ENCODE measurements around the gene C1QTNF8. TPM values are rescaled to one million over a fixed set of nuclear protein-coding genes. Genes with fewer than 3 reads are reported as not detected.
"Not testable (repeated sequence)": the region's sequence is repeated elsewhere in the genome, so short reads cannot be mapped to it uniquely, and the experiment has no call there.

Gene C1QTNF8
- total RNA-seq, 2 donors from 2014 or later, result 0.34 TPM; not detected in 1

DNA sequence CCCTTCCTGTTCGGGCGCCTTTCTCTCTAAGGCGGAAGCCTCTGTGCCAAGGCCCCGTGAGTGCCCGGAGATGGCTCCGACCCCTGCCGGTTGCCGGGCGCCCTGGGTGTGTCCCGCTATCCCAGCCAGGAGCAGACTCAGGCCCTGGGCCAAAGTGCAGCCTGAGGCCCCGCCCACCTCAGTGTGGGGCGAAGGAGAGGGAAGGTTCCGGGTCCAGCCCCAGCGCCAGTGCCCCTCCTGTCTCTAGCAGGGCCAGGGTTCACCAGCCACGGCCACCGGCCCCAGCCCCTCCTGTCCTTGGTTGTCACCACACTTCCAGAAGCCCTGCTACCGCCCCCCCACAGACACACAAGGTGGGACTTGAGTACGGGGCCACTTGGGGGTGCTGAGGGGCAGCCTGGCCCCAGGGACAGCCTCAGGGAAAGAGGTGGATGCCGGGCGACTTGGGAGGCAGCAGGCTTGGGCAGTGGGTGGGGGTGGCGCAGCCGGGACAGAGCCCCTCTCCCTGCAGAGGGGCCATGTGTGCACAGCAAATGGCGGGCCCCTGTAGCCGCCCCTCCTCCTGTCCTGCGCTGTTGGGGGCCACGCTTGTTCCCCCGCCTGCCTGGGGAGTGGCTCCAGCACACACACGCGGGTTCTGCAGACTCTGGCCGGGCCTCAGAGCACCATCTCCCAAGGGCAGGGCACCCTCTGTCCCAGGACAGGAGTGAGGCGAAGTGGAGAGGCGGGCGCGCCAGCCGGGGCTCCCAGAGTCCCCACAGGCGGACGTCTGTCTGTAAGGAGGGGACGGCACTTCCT lies 6.0 kb downstream of the C1QTNF8 start:
- 16% methylated on average over 38 of the region's 38 CpGs for WGBS
- no peak overlapping the region for H3K27ac ChIP-seq
- H3K4me1 ChIP-seq (replicated peaks), result peaks cover 12% of the 10 kb centered on the region
- intact Hi-C loops (cut with DNase I), result no loop called here
- H3K9me3 ChIP-seq, result no peaks in the 10 kb centered on the region
- peak; percentile 54 for DNase-seq (ENCODE audit: low spot score)
- no peaks in the 10 kb centered on the region for H3K27me3 ChIP-seq (replicated peaks; ENCODE audit: insufficient read depth)
- TF ChIP-seq POLR2A (IDR thresholded peaks at IDR 0.05) (no peak), POLR2AphosphoS5 (IDR thresholded peaks at IDR 0.05) (peak; percentile 19)
- TF ChIP-seq, protein P1, sequence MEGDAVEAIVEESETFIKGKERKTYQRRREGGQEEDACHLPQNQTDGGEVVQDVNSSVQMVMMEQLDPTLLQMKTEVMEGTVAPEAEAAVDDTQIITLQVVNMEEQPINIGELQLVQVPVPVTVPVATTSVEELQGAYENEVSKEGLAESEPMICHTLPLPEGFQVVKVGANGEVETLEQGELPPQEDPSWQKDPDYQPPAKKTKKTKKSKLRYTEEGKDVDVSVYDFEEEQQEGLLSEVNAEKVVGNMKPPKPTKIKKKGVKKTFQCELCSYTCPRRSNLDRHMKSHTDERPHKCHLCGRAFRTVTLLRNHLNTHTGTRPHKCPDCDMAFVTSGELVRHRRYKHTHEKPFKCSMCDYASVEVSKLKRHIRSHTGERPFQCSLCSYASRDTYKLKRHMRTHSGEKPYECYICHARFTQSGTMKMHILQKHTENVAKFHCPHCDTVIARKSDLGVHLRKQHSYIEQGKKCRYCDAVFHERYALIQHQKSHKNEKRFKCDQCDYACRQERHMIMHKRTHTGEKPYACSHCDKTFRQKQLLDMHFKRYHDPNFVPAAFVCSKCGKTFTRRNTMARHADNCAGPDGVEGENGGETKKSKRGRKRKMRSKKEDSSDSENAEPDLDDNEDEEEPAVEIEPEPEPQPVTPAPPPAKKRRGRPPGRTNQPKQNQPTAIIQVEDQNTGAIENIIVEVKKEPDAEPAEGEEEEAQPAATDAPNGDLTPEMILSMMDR (IDR thresholded peaks at IDR 0.05), result peak in 2 of 4 experiments; percentile 51 to 54
- H3K4me3 ChIP-seq, result peak overlapping the region in 1 of 2 donors; percentile 19
- no peaks in the 10 kb centered on the region for H3K36me3 ChIP-seq

DNA sequence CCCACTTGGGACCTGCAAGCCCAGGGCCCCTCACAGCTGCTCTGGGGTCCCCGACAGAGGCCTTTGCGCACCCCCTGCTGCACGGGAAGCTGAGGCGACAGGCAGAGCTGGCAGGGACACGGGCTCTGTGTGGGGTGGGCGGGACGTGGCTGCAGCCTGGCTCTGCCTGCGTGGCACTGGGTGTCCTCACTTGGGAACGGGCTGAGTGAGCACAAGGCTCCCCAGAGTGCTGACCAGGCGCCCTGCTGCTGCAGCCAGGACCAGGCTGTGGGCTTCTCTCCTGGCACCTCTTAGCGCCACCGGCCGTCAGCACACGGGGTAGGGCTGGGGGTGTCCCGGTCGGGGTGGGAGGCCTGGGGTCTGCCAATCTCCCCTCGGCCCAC lies 6.6 kb downstream of the C1QTNF8 start:
- TF ChIP-seq POLR2AphosphoS5 (IDR thresholded peaks at IDR 0.05) (no peak), POLR2A (IDR thresholded peaks at IDR 0.05) (no peak)
- TF ChIP-seq, protein P1 (IDR thresholded peaks at IDR 0.05), result no peak
- Histone ChIP-seq H3K9me3 (no peaks in the 10 kb centered on the region), H3K27me3 (replicated peaks; ENCODE audit: insufficient read depth) (no peaks in the 10 kb centered on the region), H3K36me3 (no peaks in the 10 kb centered on the region), H3K4me3 (peak overlapping the region in 1 of 2 donors; percentile 19), H3K27ac (no peak overlapping the region), H3K4me1 (replicated peaks) (peaks cover 12% of the 10 kb centered on the region)
- no peak for DNase-seq (ENCODE audit: low spot score)
- intact Hi-C loops (cut with DNase I), result no loop called here
- 27% methylated on average over 13 of the region's 17 CpGs for WGBS

DNA sequence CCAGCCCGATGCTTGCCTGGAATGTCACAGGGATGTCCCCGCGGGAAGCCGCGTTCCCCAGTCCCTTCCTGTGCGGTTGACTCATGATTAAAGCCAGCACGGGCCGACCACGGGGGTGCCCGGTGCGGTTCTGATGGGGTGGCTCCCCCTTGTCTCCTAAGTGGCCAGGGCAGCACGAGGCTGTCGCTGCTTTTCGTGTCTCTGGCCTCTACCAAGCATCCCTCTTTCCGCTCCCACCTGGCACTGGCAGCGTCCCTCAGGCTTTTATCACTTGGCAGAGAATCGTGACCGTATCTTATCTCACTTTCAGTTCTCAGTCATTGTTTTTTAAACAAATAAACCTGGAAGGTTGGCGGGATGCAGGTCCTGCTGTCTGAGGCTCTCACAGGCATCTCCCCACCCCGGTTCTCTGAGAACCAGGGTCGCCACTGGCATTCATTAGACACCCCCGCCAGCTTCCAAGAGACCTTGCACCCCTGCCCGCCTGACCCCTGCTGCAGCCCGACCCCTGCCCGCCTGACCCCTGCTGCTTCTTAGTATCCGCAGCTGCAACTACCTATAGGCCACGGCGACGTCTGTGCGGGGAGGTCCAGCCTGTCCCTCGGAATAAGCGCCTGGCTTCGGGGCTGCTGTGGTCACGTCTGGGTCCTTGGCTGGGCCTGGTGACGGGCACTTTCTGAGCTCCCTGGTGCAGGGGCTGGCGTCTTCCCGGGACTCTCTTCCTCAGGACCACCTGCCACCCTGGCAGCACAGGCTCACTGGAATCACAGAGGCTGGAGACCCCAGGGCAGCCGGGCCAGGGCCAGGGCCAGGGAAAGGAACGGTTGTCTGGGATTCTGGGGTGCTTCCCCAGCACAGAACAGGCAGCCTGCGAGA lies 7.5 kb downstream of the C1QTNF8 start:
- intact Hi-C loops (cut with DNase I), result no loop called here
- no peak for DNase-seq (ENCODE audit: low spot score)
- Histone ChIP-seq H3K27ac (no peak overlapping the region), H3K4me1 (replicated peaks) (peaks cover 12% of the 10 kb centered on the region), H3K36me3 (no peaks in the 10 kb centered on the region), H3K4me3 (no peak overlapping the region), H3K9me3 (no peaks in the 10 kb centered on the region), H3K27me3 (replicated peaks; ENCODE audit: insufficient read depth) (no peaks in the 10 kb centered on the region)
- no peak for TF ChIP-seq POLR2A (IDR thresholded peaks at IDR 0.05)
- 53% methylated on average over 40 of the region's 40 CpGs for WGBS

DNA sequence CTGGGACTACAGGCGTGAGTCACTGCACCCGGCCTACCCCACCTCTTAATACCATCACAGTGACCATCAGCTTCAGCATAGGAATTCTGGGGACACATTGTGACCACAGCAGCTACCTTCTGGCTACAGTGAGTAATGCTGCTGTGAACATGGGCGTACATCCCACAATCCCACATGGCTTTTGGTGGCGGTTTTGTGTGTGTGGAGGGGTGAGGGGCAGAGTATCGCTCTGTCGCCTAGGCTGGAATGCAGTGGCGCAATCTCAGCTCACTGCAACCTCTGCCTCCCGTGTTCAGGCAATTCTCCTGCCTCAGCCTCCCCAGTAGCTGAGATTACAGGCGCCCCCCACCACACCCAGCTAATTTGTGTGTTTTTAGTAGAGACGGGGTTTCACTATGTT lies 9.6 kb downstream of the C1QTNF8 start:
- H3K27ac ChIP-seq; DNase-seq (ENCODE audit: low spot score); intact Hi-C loops (cut with DNase I); H3K36me3 ChIP-seq; H3K27me3 ChIP-seq (replicated peaks; ENCODE audit: insufficient read depth); H3K9me3 ChIP-seq; H3K4me3 ChIP-seq: not testable (repeated sequence)
- 83% methylated on average over 10 of the region's 10 CpGs for WGBS
- peaks cover 14% of the 10 kb centered on the region for H3K4me1 ChIP-seq (replicated peaks)

DNA sequence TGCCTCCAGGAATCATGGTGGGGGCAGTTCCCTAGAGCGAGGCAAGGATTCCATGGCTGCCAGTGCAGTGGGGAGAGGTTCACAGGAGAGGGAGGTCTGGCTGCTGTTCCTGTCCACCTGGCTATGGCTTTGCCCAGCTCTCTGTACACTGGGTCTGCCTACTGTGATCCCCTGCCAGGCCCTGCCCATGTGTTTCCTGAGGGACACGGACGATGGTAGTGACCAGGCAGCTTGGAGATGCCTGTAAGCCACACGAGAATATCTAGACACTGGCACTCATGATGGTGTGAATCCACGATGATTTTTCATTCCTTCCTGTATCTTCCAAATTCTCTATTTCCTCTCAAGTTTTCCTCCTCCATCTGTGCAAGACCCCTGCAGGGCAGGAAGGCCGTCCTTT lies 11.1 kb downstream of the C1QTNF8 start:
- intact Hi-C loops (cut with DNase I), result no loop called here
- no peak overlapping the region for H3K4me3 ChIP-seq
- H3K4me1 ChIP-seq (replicated peaks), result peaks cover 20% of the 10 kb centered on the region
- H3K9me3 ChIP-seq, result no peaks in the 10 kb centered on the region
- H3K27ac ChIP-seq, result no peak overlapping the region
- 98% methylated on average over 6 of the region's 6 CpGs for WGBS
- no peaks in the 10 kb centered on the region for H3K36me3 ChIP-seq
- no peaks in the 10 kb centered on the region for H3K27me3 ChIP-seq (replicated peaks; ENCODE audit: insufficient read depth)
- TF ChIP-seq POLR2AphosphoS5 (IDR thresholded peaks at IDR 0.05) (no peak), POLR2A (IDR thresholded peaks at IDR 0.05) (no peak)
- TF ChIP-seq, protein P1 (IDR thresholded peaks at IDR 0.05), result no peak
- no peak for DNase-seq (ENCODE audit: low spot score)

Data from prostate gland (tissue), 2 donors.